GM21390 (cell line): ENCODE data around the gene HSPA1L.

Source experiments
- ATAC-seq: cut with Tn5 transposase; IDR thresholded peaks from one replicate; pipeline ENCODE4 v1.9.1; 2021; ENCODE audit not compliant: unreplicated experiment

The HSPA1L gene

DNA sequence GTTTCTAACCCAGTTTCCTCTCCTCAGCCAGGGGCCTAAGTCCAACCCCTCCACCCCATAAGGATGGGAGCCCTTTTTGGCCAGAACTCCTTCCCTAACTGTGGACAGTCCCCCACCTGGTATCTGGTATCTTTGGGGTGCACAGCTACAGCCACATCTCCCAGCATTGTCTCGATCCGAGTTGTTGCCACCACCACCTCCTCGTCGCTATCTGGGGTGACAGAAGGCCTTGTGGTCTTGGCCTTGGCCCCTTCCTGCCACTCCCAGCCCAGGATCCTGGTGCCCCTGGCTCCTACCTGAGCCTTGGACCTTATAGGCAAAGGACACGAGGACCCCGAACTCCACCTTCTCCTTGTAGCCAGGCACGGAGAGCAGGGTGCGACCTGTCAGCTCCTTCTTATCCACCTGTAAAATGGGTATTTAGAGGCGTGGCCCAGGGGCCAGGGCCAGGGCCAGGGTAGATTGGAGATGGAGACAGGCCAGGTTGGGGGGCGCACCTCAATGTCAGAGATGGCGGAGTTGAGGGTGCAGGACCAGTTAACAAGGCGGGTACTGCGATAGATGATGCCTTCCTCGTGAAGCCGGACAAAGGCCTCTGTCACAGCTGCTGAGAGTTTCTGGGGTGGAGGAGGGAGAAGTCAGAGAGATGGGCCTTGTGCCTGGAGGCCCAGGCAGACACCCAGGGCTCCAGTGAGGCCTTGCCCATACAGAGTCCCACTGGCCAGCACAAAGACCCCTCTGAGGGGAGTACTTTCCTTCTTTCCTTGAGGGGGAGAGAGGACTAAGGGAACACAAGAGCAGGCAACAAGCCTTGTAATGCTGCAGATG lies 30.8 kb downstream of the HSPA1L start:
- no peak for ATAC-seq

DNA sequence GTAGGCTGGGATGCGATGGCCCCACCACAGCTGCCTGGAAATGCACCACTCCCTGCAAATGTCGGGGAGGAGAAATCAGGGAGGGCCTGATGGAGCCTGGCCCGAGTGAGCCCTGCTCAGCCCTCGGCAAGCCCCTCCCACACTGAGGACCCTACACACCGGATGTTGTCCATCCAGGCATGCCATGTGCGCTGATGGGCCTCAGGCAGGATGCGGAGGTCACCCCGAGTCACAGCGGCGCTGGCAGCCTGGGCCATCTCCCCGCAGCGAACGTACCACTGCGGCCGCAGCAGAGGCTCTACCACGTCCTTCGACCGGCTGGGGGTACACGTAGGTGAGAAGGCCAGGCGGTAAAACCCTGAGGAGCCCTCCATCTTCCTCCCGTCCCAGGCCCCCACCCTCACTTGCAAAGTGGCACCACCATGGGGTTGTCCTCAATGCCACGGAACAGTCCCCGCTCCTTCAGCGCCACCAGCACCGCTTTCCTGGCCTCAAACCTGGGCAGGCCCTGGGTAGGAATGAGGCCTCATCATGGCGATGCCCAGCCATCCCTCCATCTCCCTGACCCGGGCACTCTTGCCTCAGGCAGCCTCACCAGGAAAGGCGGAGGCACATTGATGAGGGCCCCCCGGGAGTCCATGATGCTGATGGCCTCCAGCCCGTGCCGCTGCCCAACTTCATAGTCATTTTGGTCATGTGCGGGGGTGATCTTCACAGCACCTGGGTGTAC lies 32.8 kb downstream of the HSPA1L start:
- no peak for ATAC-seq

DNA sequence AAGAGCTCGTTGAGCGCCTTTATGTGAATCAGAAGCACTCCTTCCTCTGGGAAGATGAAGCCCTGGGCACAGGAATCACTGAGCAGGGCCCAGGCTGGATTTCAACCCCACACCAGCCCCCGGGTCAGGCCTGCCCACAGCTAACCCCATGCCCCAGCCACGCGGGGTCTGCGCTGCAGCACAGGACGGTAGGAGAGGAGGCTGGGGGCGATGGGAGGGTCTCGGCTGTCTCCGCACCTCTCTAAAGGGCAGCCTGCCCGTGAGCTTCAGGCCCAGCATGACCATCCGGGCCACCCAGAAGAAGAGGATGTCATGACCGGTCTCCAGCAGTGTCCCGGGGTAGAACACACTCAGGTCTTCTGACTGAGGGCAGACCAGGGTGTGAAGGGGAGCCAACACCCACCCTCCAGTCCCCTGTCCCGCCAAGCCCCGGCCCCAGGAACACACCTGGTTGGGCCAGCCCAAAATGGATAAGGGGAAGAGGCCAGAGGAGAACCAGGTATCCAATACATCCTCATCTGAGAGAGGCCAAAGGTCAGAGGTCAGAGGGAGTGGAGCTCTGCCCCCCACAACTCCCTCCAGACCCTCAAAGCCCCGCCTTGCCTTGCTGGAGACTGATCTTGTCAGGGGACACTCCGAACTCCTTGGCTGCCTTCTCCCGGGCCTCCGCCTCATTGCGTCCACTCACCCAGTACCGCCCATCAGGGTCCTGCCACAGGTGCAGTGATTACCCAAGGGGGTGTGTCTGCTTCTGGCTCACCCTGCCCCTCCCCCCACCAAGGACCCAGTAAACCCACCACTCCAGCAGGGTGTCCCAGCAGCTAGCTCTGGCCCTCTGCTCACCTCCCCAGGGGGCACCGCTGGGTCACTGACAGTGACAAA lies 33.6 kb downstream of the HSPA1L start:
- no peak for ATAC-seq

DNA sequence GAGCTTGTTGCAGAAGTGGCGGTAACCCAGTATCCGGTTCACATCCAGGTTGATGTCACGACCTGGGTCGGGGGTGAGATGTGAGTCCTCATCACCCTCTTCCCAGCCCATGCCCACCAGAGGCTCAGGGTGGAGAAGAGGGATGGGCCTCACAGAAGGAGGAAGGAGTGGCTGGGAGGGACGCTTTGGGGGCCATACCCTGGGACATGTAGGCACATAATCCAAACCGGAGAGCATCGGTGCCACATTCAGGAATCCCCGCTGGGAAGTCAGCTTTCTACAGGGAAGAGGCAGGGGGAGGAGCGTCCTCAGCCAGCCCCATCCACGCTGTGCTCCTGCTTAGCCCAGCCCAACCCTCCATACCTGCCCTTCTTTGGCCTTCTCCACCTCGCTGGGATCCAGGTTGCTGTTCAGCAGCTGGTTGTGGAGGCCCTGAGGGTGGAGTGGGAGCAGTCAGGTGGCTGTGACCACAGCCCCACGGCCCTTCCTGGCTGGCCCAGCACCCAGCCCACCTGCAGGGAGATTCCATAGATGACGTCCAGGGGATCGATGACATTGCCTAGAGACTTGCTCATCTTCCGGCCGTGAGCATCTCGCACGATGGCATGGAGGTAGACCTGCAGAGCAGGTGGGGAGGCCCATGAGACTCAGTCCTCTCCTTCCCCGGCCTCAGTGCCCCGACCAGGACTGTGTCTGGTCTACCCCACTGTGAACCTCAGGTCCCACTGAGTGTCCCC lies 34.4 kb downstream of the HSPA1L start:
- no peak for ATAC-seq

DNA sequence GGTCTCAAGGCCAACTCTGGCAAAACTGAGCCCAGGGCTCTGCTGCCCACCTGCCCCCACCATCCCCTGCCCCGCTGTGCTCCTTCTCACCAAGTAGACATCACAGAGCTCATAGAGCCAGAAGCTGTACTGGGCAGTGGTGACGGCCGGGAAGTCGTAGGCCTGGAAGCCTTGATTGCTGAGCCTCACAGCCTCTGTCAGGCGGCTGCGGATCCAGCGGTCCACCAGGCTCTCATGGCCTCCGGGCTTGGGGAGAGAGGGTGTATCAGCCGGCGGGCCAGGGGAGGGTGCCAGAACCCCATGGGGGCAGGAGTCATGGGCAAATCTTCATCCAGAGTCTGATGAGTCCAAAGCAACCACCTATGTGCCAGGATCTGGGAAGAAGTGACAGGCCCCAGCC lies 35.2 kb downstream of the HSPA1L start:
- ATAC-seq, result no peak

DNA sequence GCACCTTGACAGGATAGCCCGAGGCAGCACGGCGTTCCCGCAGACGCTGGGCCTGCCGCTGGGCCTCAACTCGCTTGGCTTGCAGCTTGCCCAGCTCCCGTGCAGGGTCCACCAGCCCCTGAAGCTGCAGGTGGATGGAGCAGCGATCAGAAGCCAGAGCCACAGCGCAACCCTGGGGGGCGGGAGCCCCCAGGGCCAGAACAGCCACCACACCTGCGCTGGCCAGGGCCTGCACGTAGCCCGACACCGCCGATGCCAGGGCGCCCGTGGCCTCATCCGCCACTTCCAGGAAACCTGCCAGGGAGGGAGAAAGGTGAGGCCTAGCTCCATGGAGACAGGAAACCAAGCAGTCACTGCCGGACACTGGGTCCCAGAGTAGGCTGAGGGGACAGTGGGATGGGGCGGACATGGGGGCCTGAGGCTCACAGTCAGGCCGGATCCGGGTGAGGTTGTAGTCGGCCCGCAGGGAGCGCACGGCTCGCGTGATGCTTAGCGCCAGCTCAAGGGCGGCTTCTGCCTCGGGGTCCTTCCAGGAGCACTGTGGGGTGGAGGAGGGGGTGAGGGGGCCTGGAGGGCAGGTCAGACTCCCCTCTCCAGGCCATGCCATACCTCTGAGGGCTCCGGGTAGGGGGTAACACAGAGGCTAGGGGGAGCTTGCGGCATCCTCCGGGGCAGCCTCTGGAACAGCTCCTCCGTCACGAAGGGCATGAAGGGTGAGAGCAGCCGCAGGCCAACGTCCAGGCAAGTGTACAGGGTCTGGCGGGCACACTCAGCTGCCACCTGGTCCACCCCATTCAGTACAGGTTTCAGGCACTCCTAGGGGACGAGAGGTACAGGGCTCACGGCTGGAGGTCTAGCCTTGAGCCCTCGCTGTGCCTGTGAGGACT lies 35.8 kb downstream of the HSPA1L start:
- ATAC-seq, result no peak

DNA sequence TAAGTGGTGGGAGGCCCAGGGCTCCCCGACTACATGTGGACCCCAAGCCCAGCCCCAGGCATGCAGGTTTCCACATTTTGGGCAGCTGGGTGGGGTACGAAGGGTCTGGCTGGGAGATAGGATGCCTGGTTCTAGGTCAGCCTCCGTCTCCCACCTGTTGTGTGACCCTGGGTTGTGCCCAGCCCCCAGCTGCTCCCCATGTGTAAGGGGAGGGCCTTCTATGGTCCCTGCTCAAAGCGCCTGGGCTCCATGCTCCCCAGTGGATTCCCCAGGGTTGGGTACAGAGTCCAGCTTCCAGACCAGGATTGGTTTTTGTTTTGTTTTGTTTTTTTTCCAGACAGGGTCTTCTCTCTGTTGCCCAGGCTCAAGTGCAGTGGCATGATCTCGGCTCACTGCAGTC lies 36.9 kb downstream of the HSPA1L start:
- no peak for ATAC-seq

DNA sequence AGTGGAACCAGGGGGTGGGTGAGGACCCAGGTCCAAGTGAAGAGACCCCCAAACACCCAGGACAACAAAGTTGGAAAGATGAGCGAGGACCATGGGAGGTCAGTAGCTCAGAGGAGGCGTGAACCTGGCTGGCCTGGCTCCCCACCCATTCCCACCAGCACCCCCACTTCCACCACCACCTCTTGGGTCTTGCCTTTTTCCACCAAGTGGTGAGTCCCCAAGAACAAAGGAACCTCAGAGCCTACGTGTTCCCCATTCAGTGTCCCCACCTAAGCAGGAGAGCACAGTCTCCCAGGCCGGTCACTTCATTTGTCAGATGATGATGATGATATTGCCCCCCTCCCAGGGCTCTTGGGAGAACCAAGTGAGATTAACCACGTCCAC lies 37.4 kb downstream of the HSPA1L start:
- ATAC-seq, result no peak

DNA sequence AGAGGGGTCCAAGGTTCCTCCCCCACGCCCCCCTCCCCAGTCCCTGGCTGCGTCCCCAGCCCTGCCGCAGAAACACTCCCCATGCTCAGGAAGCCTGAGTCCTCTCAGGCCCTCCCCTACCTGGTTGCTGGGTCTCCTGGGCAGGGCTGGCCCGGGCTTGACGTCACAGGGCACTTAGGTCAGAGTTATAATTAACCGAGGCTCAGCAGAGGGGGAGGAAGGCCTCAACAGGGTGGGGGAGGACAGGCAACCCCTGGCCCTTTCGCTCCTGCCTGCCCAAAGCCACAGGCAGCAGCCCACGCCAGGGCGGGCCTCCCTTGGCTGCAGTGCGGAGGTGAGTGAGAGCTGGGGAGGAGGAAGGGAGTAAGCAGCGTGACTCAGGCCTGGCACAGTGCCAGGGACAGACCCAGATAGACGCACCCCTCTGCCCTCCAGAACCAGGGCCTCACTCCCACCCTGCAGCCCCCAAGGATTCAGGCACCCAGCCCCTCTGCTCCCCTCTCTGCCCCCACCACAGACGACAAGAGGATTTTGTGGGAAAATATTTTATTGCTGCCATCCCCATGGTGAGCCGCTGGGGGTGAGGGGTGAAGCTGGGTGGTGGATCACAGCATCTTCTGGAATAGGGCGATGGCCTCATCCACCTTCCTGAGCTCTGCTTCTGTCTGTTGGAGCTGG lies 38.0 kb downstream of the HSPA1L start, which contains the start of gene VWA7:
TSS of gene VWA7 (minus strand) at position 340 of the 678 bp plus-strand sequence. CDS start 549 bp downstream, outside the sequence.
- no peak for ATAC-seq

DNA sequence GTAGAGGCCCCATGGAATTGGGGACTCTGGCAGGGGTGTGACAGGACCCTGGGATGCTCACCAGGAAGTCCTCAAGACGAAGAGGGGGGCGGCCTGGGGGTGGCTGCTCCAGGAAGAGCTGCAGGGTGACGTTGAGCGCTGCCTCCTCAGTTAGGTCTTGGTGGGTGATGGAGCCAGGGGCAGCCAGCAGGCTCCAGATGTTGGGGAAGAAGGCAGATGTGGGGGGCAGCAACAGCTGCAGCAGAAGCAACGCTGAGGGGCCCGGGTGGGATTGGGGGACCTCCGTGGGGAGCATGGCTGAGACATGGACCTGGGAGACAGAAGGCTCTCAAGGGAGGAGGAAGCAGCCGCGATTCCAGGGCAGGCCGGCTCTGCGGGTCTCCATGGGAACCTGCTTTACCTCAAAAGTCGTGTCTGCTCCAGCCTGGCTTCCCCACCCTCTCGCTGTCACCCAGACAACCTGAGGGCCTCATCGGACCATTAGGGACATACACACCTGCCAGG lies 38.5 kb downstream of the HSPA1L start:
- no peak for ATAC-seq

DNA sequence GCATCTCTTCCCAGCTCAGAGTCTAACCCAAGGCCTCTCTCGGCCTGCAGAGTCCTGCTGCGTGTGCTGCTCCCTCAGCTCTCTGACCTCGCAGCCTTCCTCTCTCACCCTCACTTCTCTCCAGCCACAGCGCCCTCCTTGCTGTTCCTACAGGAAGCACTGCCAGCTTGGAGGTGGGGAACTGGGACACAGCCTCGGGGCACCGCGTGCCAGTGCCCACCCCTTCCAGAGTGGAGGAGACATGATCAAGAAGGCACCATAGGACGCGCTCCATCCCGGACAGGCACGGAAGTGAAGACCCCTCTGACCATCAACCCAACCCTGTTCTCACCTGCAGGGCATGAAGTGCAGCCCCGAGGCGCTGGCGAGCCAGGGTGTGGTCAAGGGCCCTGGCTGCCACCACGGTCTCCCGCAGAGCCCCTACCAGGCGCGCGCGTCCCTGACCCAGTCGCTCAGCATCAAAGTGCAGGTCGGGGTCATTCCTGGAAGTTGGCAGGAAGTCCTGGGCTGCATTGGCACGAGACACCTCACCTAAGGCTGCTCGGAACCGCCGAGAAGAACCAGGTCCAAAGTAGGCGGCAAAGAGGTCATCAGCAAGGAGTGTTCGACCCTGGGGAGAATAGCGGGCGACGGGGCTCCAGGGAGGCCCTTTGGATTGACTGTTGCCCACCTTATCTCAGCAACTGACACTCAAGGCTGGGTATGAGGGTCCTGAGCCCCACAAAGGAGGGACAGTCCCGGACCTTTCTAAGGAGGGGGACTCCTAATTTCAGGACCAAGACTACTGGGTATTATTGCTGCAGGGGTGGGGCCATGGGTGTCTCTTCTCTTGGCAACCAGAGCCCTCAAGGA lies 39.2 kb downstream of the HSPA1L start:
- ATAC-seq, result no peak

DNA sequence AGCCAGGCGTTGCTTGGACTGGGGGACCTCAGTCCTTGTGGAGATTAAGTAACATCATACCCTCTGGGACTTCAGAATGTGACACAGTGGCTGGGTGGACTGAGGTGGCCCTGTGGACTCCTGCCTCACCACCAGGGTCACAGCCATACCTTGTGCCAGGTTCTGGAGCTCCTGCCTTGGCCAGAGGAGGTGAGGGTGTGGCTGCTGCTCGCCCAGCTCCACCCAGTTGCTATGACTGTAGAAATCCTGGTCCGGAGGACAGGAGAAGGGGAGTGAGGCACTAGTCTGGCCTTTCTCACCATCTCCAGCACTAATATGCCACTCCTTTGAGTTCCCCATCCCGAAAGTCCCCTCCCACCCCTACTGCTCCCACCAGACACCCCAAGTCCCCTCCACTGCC lies 39.9 kb downstream of the HSPA1L start:
- no peak for ATAC-seq

DNA sequence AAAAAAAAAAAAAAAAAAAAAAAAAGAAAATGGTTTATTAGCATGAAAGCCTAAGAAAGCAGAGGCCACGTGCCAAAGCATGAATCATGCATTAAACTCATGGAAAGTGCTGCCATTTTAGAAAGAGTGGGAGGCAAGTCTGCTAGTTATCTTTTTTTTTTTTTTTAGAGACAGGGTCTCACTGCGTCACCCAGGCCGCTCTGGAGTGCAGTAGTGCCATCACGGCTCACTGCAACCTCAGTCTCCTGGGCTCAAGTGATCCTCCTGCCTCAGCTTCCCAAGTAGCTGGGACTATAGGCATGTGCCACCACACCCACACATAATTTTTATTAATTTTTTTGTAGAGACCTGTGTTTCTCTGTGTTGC lies 43.1 kb downstream of the HSPA1L start:
- ATAC-seq, result no peak

DNA sequence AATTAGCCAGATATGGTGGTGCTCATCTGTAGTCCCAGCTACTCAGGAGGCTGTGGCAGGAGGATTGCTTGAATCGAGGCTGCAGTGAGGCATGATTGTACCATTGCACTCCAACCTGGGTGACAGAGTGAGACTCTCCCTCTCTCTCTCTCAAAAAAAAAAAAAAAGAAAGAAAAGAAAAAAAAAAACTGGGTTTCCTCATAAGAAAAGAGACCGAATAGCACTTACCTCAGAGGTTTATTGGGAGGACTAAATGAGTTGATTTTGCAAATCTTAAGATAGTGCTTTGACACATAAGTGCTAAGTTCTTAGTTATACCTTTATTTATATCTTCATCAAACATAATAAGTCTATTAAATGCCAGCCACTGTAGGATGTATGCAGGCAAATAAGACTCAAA lies 44.2 kb downstream of the HSPA1L start:
- no peak for ATAC-seq

DNA sequence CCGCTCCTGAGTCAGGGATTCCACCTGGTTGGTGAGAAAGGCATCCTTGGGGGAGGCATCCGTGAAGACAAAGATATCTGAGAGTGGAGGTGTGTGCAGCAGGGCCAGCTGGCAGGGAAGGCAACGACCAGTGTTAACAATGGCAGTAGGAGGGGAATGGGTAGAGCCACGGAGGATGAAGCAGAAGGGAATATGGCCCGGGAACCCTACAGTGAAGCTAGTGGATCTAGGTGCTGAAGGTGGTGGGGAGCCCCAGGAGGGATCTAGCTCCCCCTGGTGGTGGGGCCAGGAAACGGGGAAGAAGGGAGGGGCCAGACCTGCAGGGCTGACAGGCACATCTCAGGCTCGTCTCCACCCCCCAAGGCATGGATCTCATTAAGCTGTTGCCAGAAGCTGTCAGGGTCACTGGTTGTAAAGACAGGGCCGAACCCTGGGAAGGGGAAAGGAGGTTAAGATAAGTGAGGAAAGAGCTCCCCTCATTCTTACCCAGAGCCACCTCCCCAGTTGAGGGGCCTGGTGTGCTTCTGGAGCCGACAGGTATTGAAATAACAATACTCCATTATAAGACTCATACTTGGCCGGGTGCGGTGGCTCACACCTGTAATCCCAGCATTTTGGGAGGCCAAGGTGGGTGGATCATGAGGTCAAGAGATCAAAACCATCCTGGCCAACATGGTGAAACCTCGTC lies 45.3 kb downstream of the HSPA1L start:
- ATAC-seq, result no peak

DNA sequence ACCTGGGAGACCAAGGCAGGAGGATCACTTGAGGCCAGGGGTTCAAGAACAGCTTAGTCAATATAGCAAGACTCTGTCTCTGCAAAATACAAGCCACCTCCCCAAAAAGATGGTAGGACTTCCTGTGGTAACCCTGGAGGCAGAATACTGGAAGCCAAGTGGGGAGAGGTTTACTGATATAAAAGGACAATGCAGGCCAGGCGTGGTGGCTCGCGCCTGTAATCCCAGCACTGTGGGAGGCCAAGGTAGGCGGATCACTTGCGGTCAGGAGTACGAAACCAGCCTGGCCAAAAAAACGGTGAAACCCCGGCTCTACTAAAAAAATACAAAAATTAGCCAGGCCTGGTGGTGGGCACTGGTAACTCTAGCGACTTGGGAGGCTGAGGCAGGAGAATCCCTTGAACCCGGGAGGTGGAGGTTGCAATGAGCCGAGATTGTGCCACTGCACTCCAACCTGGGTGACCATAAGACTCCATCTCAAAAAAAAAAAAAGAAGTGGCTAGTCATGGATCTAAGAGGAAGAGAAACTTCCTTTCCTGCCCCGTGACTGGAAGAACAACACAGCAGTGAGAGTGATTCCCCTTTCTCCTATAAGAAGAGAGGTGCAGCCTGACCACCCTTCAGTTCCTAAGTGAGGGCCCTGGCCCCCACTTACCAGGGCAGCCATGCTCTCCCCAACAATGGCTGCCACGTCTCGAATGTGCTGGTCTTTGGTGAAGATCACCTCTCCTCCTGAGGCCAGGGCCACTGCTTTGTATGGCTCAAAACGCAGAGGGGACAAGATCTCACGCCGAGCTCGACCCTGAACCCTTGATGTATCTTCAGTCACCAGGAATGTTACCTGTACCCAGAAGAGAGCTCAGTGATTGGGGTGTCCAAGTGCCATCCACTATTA lies 46.5 kb downstream of the HSPA1L start:
- no peak for ATAC-seq
